ENCODE results near the gene TEAD3.
A peak's percentile ranks its signal among the peaks of the same experiment; 100 is the strongest.
"Not testable (repeated sequence)": the region's sequence is repeated elsewhere in the genome, so short reads cannot be mapped to it uniquely, and the experiment has no call there.

The TEAD3 gene

DNA sequence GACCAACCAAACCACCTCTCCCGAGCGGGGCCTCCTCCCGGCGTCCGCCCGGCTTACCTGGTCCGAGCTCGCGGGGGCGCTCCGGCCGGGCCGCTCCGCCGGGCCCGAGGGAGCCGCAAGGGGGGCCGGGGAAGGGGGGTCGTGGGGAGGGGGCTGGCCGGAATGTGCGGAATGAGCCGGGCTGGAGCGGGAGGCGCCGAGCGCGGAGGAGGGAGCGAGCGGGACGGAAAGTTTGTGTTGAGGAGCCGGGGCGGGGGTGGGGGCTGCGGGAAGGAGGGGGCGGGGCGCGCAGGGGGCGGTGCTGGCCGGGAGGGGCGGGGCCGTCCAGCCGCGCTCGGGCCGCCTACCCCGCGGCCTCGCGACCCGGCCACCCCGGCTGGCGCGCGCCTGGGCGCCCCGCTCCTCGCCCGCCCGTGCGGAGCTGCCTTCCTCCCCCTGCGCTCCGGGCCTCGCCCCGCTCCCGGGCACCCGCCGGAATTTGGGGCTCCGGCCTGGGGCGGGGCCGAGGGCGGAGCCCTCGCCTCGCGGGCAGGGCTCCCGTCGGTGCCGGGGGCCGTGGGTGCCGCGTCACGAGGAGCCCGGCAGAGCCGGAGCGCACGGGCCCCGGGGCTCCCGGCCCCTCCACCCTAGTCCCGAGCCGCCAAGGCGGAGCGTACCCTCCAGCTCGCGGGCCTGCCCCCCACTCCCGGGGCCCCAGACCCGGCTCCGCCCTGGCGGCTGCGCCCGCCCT, at the start of gene TEAD3:
Gene TEAD3, minus strand, starts transcription at position 239 of the 730 bp plus-strand sequence.
- DNase-seq (ENCODE audit: low read depth), result peak; percentile 61
- TF ChIP-seq, protein P1, sequence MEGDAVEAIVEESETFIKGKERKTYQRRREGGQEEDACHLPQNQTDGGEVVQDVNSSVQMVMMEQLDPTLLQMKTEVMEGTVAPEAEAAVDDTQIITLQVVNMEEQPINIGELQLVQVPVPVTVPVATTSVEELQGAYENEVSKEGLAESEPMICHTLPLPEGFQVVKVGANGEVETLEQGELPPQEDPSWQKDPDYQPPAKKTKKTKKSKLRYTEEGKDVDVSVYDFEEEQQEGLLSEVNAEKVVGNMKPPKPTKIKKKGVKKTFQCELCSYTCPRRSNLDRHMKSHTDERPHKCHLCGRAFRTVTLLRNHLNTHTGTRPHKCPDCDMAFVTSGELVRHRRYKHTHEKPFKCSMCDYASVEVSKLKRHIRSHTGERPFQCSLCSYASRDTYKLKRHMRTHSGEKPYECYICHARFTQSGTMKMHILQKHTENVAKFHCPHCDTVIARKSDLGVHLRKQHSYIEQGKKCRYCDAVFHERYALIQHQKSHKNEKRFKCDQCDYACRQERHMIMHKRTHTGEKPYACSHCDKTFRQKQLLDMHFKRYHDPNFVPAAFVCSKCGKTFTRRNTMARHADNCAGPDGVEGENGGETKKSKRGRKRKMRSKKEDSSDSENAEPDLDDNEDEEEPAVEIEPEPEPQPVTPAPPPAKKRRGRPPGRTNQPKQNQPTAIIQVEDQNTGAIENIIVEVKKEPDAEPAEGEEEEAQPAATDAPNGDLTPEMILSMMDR (IDR thresholded peaks at IDR 0.05; ENCODE audit: low read length, missing control alignments), result no peak
- H3K4me3 ChIP-seq (replicated peaks; ENCODE audit: low read depth, low read length), result peak within 1 kb of the TSS; percentile 71

DNA sequence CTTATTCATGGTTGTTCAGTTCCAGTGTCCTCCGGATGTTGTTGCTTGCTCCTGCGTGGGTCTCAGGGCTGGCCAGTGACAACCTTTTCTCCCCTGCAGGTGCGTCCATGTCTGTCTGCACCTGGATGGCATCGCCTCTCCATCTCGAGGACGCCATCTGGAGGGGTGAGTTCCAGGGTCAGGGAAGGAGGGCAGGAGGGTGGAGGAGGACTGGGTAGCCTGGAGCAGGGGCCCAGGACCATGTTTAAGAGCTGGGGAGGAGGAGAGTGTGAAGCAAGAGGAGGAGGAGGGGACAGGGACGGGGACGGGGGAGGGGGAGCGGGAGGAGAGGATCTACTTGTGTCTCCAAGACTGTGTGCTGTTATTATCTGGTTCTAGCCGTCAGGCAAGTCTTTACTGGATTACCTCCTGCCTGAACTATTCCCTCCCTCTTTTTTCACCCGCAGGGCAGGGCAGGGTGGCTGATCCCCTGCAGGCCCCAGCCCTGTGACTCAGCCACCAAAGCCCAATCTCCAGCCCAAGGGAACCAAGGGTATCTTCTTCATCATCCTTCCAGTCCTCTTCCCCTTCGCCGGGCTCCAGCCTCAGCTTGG, 48.0 kb upstream of the TEAD3 start:
- DNase-seq (ENCODE audit: low read depth), result no peak
- TF ChIP-seq, protein P1 (IDR thresholded peaks at IDR 0.05; ENCODE audit: low read length, missing control alignments), result no peak
- no peak overlapping the region for H3K4me3 ChIP-seq (replicated peaks; ENCODE audit: low read depth, low read length)

DNA sequence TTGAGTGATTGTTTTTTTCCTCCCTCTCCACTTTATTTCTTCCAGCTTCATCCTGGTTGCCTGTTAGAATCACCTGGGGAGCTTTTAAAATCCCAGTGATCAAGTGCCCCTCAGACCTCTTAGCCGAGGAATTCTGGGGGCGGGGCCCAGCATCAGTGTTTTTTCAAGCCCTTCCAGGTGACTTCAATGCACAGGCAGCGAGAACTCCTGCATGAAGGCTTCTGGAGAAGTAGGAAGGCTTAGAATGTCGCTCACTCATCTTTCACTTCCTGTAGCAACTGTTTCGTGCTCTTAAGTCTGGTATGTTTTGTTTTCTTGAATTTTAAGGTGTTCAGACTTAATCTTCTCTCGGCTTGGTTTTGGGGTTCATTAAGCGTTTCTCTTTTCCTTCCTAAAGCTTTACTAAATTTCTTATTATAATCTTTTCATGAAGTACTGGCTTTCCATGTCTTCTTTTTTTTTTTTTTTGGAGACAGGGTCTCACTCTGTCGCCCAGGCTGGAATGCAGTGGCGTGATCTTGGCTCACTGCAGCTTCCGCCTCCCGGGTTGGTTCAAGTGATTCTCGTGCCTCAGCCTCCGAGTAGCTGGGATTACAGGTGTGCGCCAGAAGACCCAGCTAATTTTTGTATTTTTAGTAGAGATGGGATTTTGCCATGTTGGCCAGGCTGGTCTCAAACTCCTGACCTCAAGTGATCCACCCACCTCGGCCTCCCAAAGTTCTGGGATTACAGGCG, 46.7 kb upstream of the TEAD3 start:
- DNase-seq (ENCODE audit: low read depth), result no peak
- H3K4me3 ChIP-seq (replicated peaks; ENCODE audit: low read depth, low read length), result no peak overlapping the region
- TF ChIP-seq, protein P1 (IDR thresholded peaks at IDR 0.05; ENCODE audit: low read length, missing control alignments), result no peak

DNA sequence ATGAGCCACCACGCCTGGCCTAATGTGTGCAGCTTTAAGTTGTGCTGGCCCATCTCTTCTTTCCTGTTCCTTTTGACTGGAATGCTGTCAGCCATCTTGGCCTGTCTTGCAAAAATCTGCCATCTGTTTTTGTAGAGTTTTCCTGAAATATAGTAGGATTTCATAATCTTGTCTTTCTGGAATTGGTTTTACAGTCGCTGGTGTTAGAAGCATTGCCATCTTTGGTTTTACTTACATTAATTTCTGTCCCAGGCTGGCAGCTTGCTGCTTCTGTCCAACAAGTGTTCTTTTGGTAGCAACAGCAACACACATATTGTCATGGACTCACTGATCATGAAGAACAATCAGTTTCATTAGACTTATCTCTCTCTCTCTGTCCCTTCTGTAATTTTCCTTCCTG, 45.0 kb upstream of the TEAD3 start:
- DNase-seq (ENCODE audit: low read depth), result no peak
- H3K4me3 ChIP-seq (replicated peaks; ENCODE audit: low read depth, low read length), result no peak overlapping the region
- TF ChIP-seq, protein P1 (IDR thresholded peaks at IDR 0.05; ENCODE audit: low read length, missing control alignments), result no peak

GRCh38 chr6:35539223-35539622, 42.3 kb upstream of the TEAD3 start:
- H3K4me3 ChIP-seq (replicated peaks; ENCODE audit: low read depth, low read length), result no peak overlapping the region
- TF ChIP-seq, protein P1 (IDR thresholded peaks at IDR 0.05; ENCODE audit: low read length, missing control alignments), result no peak
- no peak for DNase-seq (ENCODE audit: low read depth)

- not testable (repeated sequence) for DNase-seq (ENCODE audit: low read depth); H3K4me3 ChIP-seq (replicated peaks; ENCODE audit: low read depth, low read length)
Observed at GRCh38 chr6:35535847-35536246, 39.0 kb upstream of the TEAD3 start.

- TF ChIP-seq, protein P1 (IDR thresholded peaks at IDR 0.05; ENCODE audit: low read length, missing control alignments), result no peak
- no peak overlapping the region for H3K4me3 ChIP-seq (replicated peaks; ENCODE audit: low read depth, low read length)
- no peak for DNase-seq (ENCODE audit: low read depth)
Observed at GRCh38 chr6:35534407-35535170, 37.7 kb upstream of the TEAD3 start.
